SU-DHL-6 (cell line): ENCODE results near the gene NUDT13.

Experiments
- EZH2phosphoT487 ChIP-seq: fragments of 200-600 bp; sonication (generic), shearing (Covaris generic); conservative IDR thresholded peaks from 2 replicates; pipeline ENCODE4 v1.6.1; 2018; ENCODE audit warnings: mild to moderate bottlenecking, antibody characterized with exemption, low read length, moderate library complexity, mixed read lengths
- TF ChIP-seq, protein P1 (sequence below): fragments of 200-600 bp; sonication (generic); IDR thresholded peaks from one replicate; pipeline ENCODE4 v1.5.1; 2017; ENCODE audit warnings: antibody characterized with exemption, mild to moderate bottlenecking, low read length, moderate library complexity; ENCODE audit not compliant: insufficient read depth, poor library complexity, severe bottlenecking

DNA sequence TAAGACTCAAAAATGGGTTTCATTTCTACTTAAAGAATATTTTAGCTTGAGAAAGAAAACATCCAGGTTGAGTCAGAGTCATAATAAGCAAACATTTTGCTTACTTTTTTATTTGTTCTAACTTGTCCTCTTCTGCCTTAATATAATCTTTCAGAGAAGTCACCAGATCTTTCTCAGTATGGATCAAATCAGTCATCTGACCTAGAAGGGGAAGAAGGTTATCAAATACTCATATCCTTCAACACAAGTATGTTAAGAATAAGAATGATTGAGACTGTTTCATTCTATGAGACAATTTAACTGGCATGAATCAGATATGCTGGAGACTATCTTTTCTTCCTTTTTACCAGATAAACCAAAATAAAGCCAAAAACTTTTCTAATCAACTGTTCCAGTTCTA lies 36.6 kb upstream of the NUDT13 start:
- TF ChIP-seq, protein P1, sequence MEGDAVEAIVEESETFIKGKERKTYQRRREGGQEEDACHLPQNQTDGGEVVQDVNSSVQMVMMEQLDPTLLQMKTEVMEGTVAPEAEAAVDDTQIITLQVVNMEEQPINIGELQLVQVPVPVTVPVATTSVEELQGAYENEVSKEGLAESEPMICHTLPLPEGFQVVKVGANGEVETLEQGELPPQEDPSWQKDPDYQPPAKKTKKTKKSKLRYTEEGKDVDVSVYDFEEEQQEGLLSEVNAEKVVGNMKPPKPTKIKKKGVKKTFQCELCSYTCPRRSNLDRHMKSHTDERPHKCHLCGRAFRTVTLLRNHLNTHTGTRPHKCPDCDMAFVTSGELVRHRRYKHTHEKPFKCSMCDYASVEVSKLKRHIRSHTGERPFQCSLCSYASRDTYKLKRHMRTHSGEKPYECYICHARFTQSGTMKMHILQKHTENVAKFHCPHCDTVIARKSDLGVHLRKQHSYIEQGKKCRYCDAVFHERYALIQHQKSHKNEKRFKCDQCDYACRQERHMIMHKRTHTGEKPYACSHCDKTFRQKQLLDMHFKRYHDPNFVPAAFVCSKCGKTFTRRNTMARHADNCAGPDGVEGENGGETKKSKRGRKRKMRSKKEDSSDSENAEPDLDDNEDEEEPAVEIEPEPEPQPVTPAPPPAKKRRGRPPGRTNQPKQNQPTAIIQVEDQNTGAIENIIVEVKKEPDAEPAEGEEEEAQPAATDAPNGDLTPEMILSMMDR: no peak
- TF ChIP-seq EZH2phosphoT487: no peak
